Astrocyte of the spinal cord (primary cell): Measurements from ENCODE around the gene ZNF324B.

Experiments used
- DNase-seq: peaks from one replicate; pipeline ENCODE4 v3.0.0; 2011; ENCODE audit warnings: low read depth, low spot score
- H3K4me3 ChIP-seq: 2 replicates; pipeline ENCODE4 v1.5.1; 2011; ENCODE audit warnings: low read depth, mild to moderate bottlenecking, low read length, moderate library complexity
- CTCF ChIP-seq: IDR thresholded peaks from 2 replicates; pipeline ENCODE4 v1.5.1; 2012; ENCODE audit warnings: low read depth, mild to moderate bottlenecking, low read length, inconsistent platforms
- in situ Hi-C: cut with HindIII; loops from 2 replicates; pipeline ENCODE4 v1.10.0; 2017; ENCODE audit warnings: low sequenced_read_pairs

The ZNF324B gene

GRCh38 chr19:58477130-58477529 is 25.7 kb downstream of the ZNF324B start:
- H3K4me3 ChIP-seq, result no peak overlapping the region
- in situ Hi-C loops, result no loop called here
- TF ChIP-seq CTCF, result no peak
- no peak for DNase-seq

GRCh38 chr19:58477871-58478270 is 26.4 kb downstream of the ZNF324B start:
- DNase-seq, result no peak
- no peak overlapping the region for H3K4me3 ChIP-seq
- in situ Hi-C loops, result no loop called here
- no peak for TF ChIP-seq CTCF

- TF ChIP-seq CTCF, result no peak
- H3K4me3 ChIP-seq, result no peak overlapping the region
- no peak for DNase-seq
- in situ Hi-C loops, result no loop called here
Observed at GRCh38 chr19:58479303-58479702, 27.9 kb downstream of the ZNF324B start.

- DNase-seq, result no peak
- no peak for TF ChIP-seq CTCF
- H3K4me3 ChIP-seq, result no peak overlapping the region
- in situ Hi-C loops, result no loop called here
Observed at GRCh38 chr19:58479736-58480480, 28.5 kb downstream of the ZNF324B start.

- no peak for TF ChIP-seq CTCF
- in situ Hi-C loops, result no loop called here
- H3K4me3 ChIP-seq, result no peak overlapping the region
- DNase-seq, result no peak
Observed at GRCh38 chr19:58480481-58480830, 29.0 kb downstream of the ZNF324B start.

- H3K4me3 ChIP-seq, result no peak overlapping the region
- TF ChIP-seq CTCF, result no peak
- DNase-seq, result no peak
- in situ Hi-C loops, result no loop called here
Observed at GRCh38 chr19:58480831-58481230, 29.4 kb downstream of the ZNF324B start.
